Activated B cell treated with CpG ODN at 0.5 μM for 24 hours (primary cell): ENCODE measurements around the gene ITGBL1. TPM values are rescaled to one million over a fixed set of nuclear protein-coding genes. Genes with fewer than 3 reads are reported as not detected.

Experiments
- ATAC-seq: fragments of 200-7000 bp; cut with Tn5 transposase; one replicate; pipeline ENCODE4 v1.10.0; 2021; ENCODE audit warnings: low read depth, mild to moderate bottlenecking, moderate library complexity
- CTCF ChIA-PET: fragments of 350-600 bp; sonication (Branson Sonifier 250); formaldehyde crosslinking; loops from one replicate; lab custom pipeline; 2021; ENCODE audit warnings: antibody characterized with exemption; lab: Charles Lee
- POLR2A ChIA-PET: fragments of 350-600 bp; sonication (Branson Sonifier 250); formaldehyde crosslinking; loops from one replicate; lab custom pipeline; 2021; ENCODE audit warnings: antibody characterized with exemption; lab: Charles Lee
- DNase-seq: peaks from one replicate; pipeline ENCODE4 v3.0.0; 2022
- H3K27ac Mint-ChIP-seq: one replicate; pipeline ENCODE4 v1.8.0; 2020; ENCODE audit warnings: mixed read lengths
- H3K27me3 Mint-ChIP-seq: one replicate; pipeline ENCODE4 v1.8.0; 2021; ENCODE audit warnings: mixed read lengths
- H3K36me3 Mint-ChIP-seq: one replicate; pipeline ENCODE4 v1.8.0; 2021; ENCODE audit warnings: low read depth, mixed read lengths
- H3K4me1 Mint-ChIP-seq: one replicate; pipeline ENCODE4 v1.8.0; 2021; ENCODE audit warnings: mixed read lengths
- H3K4me3 Mint-ChIP-seq: one replicate; pipeline ENCODE4 v1.8.0; 2020; ENCODE audit warnings: mild to moderate bottlenecking, mixed read lengths
- H3K9me3 Mint-ChIP-seq: one replicate; pipeline ENCODE4 v1.8.0; 2020; ENCODE audit warnings: mixed read lengths
- CTCF ChIP-seq: fragments of 200-600 bp; IDR thresholded peaks from one replicate; pipeline ENCODE4 v1.8.0; 2022; ENCODE audit warnings: antibody characterized with exemption, mild to moderate bottlenecking
- intact Hi-C: fragments of 100-400 bp; cut with micrococcal nuclease; formaldehyde crosslinking; loops from one replicate; pipeline ENCODE4 v1.15.1; 2024
- total RNA-seq: library from RNA; stranded (reverse); gene quantifications from 2 replicates; pipeline ENCODE4 v1.2.3, GENCODE V29; 2022

The ITGBL1 gene
- total RNA-seq, 1 donor from 2014 or later: not detected

GRCh38 chr13:101554420-101555125 lies 102.1 kb downstream of the ITGBL1 start:
- H3K36me3 Mint-ChIP-seq: no peaks in the 10 kb centered on the region
- DNase-seq (no peak), ATAC-seq (no peak)
- H3K4me1 Mint-ChIP-seq: no peaks in the 10 kb centered on the region
- no peaks in the 10 kb centered on the region for H3K9me3 Mint-ChIP-seq
- TF ChIP-seq CTCF: no peak
- no peaks in the 10 kb centered on the region for H3K27me3 Mint-ChIP-seq
- POLR2A ChIA-PET: no interaction called here
- intact Hi-C loops: no loop called here
- H3K27ac Mint-ChIP-seq: no peak overlapping the region
- CTCF ChIA-PET: no interaction called here
- no peak overlapping the region for H3K4me3 Mint-ChIP-seq

- H3K9me3 Mint-ChIP-seq: no peaks in the 10 kb centered on the region
- no peak overlapping the region for H3K4me3 Mint-ChIP-seq
- intact Hi-C loops: no loop called here
- DNase-seq (no peak), ATAC-seq (no peak)
- H3K27ac Mint-ChIP-seq: no peak overlapping the region
- ChIA-PET POLR2A (no interaction called here), CTCF (no interaction called here)
- H3K36me3 Mint-ChIP-seq: no peaks in the 10 kb centered on the region
- TF ChIP-seq CTCF: no peak
- no peaks in the 10 kb centered on the region for H3K4me1 Mint-ChIP-seq
- H3K27me3 Mint-ChIP-seq: no peaks in the 10 kb centered on the region
These were observed 103.1 kb downstream of the ITGBL1 start for GRCh38 chr13:101555610-101556009.

- no peaks in the 10 kb centered on the region for H3K36me3 Mint-ChIP-seq
- no peaks in the 10 kb centered on the region for H3K9me3 Mint-ChIP-seq
- peaks cover 4% of the 10 kb centered on the region for H3K27me3 Mint-ChIP-seq
- intact Hi-C loops: no loop called here
- H3K27ac Mint-ChIP-seq: no peak overlapping the region
- DNase-seq (no peak), ATAC-seq (no peak)
- no peak for TF ChIP-seq CTCF
- CTCF ChIA-PET: no interaction called here
- no peak overlapping the region for H3K4me3 Mint-ChIP-seq
- H3K4me1 Mint-ChIP-seq: no peaks in the 10 kb centered on the region
- POLR2A ChIA-PET: no interaction called here
These were observed 104.2 kb downstream of the ITGBL1 start for GRCh38 chr13:101556676-101557123.

- Mint-ChIP-seq H3K27ac (no peak overlapping the region), H3K27me3 (peaks cover 4% of the 10 kb centered on the region), H3K4me1 (no peaks in the 10 kb centered on the region), H3K36me3 (no peaks in the 10 kb centered on the region), H3K9me3 (no peaks in the 10 kb centered on the region), H3K4me3 (no peak overlapping the region)
- DNase-seq (no peak), ATAC-seq (no peak)
- POLR2A ChIA-PET: no interaction called here
- intact Hi-C loops: no loop called here
- CTCF ChIA-PET: no interaction called here
- TF ChIP-seq CTCF: no peak
These were observed 112.8 kb downstream of the ITGBL1 start for GRCh38 chr13:101565317-101565716.

GRCh38 chr13:101567841-101568240 lies 115.4 kb downstream of the ITGBL1 start:
- no peaks in the 10 kb centered on the region for H3K27me3 Mint-ChIP-seq
- intact Hi-C loops: no loop called here
- no peak for DNase-seq
- no peak overlapping the region for H3K4me3 Mint-ChIP-seq
- POLR2A ChIA-PET: no interaction called here
- H3K36me3 Mint-ChIP-seq: no peaks in the 10 kb centered on the region
- ATAC-seq: no peak
- CTCF ChIA-PET: no interaction called here
- no peak overlapping the region for H3K27ac Mint-ChIP-seq
- no peaks in the 10 kb centered on the region for H3K4me1 Mint-ChIP-seq
- TF ChIP-seq CTCF: no peak
- no peaks in the 10 kb centered on the region for H3K9me3 Mint-ChIP-seq
